ENCODE results near the gene TXNDC16.

DNA sequence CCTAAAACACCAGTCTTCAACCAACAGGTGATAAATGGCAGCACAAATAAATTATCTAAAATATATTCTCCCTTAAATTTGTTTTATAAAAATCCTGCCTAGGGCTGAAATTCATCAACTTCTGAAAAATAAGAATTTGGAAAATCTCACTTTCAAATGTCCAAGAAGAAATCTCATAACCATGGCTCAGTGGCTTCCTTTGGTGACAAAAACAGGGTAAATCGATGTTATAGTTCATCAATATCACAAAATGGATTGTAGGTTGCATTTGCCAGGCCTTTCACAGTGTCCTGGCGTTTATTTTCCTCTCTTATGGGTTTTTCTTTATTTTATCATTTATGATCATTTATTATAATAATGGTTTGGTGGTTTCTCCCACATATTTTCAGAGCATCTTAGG lies 135.2 kb downstream of the TXNDC16 start:
- TF ChIP-seq, protein P1, sequence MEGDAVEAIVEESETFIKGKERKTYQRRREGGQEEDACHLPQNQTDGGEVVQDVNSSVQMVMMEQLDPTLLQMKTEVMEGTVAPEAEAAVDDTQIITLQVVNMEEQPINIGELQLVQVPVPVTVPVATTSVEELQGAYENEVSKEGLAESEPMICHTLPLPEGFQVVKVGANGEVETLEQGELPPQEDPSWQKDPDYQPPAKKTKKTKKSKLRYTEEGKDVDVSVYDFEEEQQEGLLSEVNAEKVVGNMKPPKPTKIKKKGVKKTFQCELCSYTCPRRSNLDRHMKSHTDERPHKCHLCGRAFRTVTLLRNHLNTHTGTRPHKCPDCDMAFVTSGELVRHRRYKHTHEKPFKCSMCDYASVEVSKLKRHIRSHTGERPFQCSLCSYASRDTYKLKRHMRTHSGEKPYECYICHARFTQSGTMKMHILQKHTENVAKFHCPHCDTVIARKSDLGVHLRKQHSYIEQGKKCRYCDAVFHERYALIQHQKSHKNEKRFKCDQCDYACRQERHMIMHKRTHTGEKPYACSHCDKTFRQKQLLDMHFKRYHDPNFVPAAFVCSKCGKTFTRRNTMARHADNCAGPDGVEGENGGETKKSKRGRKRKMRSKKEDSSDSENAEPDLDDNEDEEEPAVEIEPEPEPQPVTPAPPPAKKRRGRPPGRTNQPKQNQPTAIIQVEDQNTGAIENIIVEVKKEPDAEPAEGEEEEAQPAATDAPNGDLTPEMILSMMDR (IDR thresholded peaks at IDR 0.05; ENCODE audit: low read depth, low read length, poor library complexity, severe bottlenecking) = no peak
- TF ChIP-seq EZH2phosphoT487 (IDR thresholded peaks at IDR 0.05; ENCODE audit: borderline replicate concordance, low read length) = no peak

Data from DOHH2 (cell line).